ENCODE results near the gene MAN1A1.

DNA sequence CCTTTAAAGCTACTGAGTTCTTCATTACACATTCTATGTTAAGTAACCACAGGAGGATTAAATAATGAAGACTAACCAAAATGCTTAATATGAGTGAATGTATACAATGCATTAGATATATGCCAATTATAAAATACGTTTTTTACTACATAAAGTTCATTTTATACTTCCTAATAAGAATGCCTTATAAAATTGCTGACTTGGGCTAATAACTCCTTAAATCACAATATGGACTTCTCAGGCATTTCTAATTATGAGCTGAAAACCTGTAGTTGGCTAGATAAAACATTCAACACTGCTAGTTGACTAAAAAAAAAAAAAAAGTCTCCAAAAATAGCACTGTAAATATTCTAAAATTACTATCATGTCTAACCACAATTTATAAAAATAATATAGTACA lies 11.8 kb downstream of the MAN1A1 start:
- TF ChIP-seq, protein P1, sequence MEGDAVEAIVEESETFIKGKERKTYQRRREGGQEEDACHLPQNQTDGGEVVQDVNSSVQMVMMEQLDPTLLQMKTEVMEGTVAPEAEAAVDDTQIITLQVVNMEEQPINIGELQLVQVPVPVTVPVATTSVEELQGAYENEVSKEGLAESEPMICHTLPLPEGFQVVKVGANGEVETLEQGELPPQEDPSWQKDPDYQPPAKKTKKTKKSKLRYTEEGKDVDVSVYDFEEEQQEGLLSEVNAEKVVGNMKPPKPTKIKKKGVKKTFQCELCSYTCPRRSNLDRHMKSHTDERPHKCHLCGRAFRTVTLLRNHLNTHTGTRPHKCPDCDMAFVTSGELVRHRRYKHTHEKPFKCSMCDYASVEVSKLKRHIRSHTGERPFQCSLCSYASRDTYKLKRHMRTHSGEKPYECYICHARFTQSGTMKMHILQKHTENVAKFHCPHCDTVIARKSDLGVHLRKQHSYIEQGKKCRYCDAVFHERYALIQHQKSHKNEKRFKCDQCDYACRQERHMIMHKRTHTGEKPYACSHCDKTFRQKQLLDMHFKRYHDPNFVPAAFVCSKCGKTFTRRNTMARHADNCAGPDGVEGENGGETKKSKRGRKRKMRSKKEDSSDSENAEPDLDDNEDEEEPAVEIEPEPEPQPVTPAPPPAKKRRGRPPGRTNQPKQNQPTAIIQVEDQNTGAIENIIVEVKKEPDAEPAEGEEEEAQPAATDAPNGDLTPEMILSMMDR (IDR thresholded peaks at IDR 0.05; ENCODE audit: insufficient read depth, low read length, poor library complexity, severe bottlenecking), result no peak
- no peak for TF ChIP-seq EZH2phosphoT487 (conservative IDR thresholded peaks at IDR 0.05; ENCODE audit: low read length)

All from SU-DHL-6 (cell line).